ENCODE data around the gene RAP1A.

DNA sequence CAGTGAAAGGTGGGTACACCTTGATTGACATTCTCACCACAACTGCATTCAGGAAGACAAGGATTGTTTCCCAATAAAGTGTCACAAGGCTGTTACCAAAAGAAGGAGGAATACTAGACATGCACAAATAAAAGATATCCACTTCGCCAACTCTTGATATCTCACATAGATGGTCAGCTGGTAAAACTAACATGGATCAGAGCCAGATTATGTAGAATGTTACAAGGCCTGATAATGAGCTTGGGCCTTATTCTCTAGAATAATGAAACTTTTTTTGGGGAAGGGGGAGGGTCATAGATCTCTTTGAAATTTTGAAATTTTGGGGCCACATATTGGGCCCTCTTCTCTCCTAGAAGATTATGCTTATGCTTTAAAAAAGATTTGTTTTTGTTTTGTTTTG, 24.9 kb downstream of the RAP1A start:
- TF ChIP-seq, protein P1, sequence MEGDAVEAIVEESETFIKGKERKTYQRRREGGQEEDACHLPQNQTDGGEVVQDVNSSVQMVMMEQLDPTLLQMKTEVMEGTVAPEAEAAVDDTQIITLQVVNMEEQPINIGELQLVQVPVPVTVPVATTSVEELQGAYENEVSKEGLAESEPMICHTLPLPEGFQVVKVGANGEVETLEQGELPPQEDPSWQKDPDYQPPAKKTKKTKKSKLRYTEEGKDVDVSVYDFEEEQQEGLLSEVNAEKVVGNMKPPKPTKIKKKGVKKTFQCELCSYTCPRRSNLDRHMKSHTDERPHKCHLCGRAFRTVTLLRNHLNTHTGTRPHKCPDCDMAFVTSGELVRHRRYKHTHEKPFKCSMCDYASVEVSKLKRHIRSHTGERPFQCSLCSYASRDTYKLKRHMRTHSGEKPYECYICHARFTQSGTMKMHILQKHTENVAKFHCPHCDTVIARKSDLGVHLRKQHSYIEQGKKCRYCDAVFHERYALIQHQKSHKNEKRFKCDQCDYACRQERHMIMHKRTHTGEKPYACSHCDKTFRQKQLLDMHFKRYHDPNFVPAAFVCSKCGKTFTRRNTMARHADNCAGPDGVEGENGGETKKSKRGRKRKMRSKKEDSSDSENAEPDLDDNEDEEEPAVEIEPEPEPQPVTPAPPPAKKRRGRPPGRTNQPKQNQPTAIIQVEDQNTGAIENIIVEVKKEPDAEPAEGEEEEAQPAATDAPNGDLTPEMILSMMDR (IDR thresholded peaks at IDR 0.05): no peak
- TF ChIP-seq POLR2A (IDR thresholded peaks at IDR 0.05) (no peak), POLR2AphosphoS5 (IDR thresholded peaks at IDR 0.05) (no peak)

All from transverse colon (tissue), 4 donors.